Stimulated activated memory B cell treated with anti-CD40 and anti-IgM and Interleukin-4, amounts not matched to agents 10 μg/mL and 1 μg/mL and 100 μg/mL, for 72 hours (primary cell): Measurements from ENCODE around the gene CCDC127.
A peak's percentile ranks its signal among the peaks of the same experiment; 100 is the strongest.
"Not testable (repeated sequence)": the region's sequence is repeated elsewhere in the genome, so short reads cannot be mapped to it uniquely, and the experiment has no call there.

Experiments
- ATAC-seq: fragments of 150-1000 bp; cut with Tn5 transposase; 2 replicates; pipeline ENCODE4 v1.10.0; 2021
- H3K27ac Mint-ChIP-seq: one replicate; pipeline ENCODE4 v1.8.0; 2022; ENCODE audit warnings: mild to moderate bottlenecking, mixed read lengths
- H3K27me3 Mint-ChIP-seq: one replicate; pipeline ENCODE4 v1.8.0; 2022; ENCODE audit warnings: mixed read lengths
- H3K36me3 Mint-ChIP-seq: one replicate; pipeline ENCODE4 v1.8.0; 2022; ENCODE audit warnings: mixed read lengths
- H3K4me1 Mint-ChIP-seq: one replicate; pipeline ENCODE4 v1.8.0; 2022; ENCODE audit warnings: mixed read lengths
- H3K4me3 Mint-ChIP-seq: one replicate; pipeline ENCODE4 v1.8.0; 2022; ENCODE audit warnings: mild to moderate bottlenecking, moderate library complexity, mixed read lengths
- H3K9me3 Mint-ChIP-seq: one replicate; pipeline ENCODE4 v1.8.0; 2022; ENCODE audit warnings: mixed read lengths

The CCDC127 gene

GRCh38 chr5:243683-244367 lies 25.9 kb upstream of the CCDC127 start:
- not testable (repeated sequence) for H3K9me3 Mint-ChIP-seq, H3K4me1 Mint-ChIP-seq, H3K27ac Mint-ChIP-seq, H3K27me3 Mint-ChIP-seq, ATAC-seq, H3K4me3 Mint-ChIP-seq
- peaks cover 75% of the 10 kb centered on the region for H3K36me3 Mint-ChIP-seq

DNA sequence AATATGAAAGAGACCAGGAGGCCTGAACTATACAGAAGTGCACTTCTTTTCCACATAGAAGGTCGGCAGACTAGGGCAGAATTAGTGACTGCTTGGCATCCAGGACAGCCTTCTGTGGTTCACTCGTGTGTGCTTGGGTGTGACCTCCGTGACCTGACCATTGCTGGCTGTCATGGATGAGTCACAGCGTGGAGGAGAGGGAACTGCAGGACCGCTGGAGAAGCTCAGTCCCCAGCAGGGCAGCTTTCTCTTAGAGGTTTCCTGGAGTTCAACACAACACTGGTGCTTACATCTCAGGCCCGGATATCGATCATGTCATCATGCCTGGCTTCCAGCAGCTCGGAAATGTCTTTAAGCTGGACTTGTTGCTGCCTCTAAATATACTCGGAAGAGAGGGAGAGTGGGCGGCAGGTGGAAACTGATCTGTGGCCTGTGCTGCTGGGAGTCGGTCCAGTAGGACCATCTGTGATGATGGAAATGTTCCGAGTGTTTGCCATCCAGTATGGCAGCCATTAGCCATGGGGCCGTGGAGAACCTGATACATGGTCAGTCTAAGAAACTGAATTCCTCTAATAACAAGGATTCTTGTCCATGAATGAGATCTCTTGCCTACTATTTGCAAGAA lies 23.2 kb upstream of the CCDC127 start:
- H3K27me3 Mint-ChIP-seq, H3K27ac Mint-ChIP-seq, H3K9me3 Mint-ChIP-seq, ATAC-seq, H3K4me3 Mint-ChIP-seq, H3K4me1 Mint-ChIP-seq: not testable (repeated sequence)
- H3K36me3 Mint-ChIP-seq = peaks cover 64% of the 10 kb centered on the region

DNA sequence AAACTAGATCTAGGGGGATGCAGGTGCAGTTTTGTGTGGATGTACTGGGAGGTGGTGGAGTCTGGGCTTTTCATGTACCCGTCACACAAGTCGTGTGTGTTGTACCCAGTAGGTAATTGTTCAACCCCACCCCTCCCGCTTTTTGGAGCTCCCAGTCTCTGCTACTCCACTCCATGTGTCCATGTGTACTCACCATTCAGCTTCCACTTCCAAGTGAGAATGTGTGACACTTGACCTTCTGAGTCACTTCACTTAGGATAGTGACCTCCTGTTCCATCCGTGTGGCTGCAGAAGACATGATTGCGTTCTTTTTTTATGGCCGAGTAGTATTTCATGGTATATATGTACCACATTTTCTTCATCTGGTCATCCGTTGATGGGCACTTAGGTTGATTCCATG lies 22.6 kb upstream of the CCDC127 start:
- not testable (repeated sequence) for H3K27me3 Mint-ChIP-seq, H3K9me3 Mint-ChIP-seq, H3K4me1 Mint-ChIP-seq, H3K27ac Mint-ChIP-seq, H3K4me3 Mint-ChIP-seq, ATAC-seq
- peaks cover 64% of the 10 kb centered on the region for H3K36me3 Mint-ChIP-seq

DNA sequence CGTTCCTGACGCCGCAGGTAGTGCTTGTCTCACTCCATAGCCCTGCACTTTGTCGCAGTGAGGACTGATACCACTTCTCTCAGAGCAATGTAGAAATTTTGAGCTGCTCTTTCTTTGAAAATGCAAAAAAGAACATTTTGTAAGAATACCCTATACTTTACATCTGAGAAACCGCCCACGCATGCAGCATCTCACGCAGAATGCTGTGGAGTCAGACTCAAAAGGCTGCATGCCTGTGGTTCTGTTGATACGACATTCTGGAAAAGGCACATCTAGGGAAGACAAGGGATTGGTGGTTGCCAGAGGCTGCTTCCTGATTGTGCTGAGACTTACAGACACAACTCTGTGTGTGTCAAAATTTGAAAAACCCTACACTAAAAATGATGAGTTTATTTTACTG lies 20.0 kb upstream of the CCDC127 start:
- H3K4me1 Mint-ChIP-seq, H3K9me3 Mint-ChIP-seq, ATAC-seq, H3K27me3 Mint-ChIP-seq, H3K4me3 Mint-ChIP-seq, H3K27ac Mint-ChIP-seq: not testable (repeated sequence)
- H3K36me3 Mint-ChIP-seq = peaks cover 69% of the 10 kb centered on the region

- peaks cover 60% of the 10 kb centered on the region for H3K36me3 Mint-ChIP-seq
- not testable (repeated sequence) for H3K4me1 Mint-ChIP-seq, ATAC-seq, H3K27ac Mint-ChIP-seq, H3K9me3 Mint-ChIP-seq, H3K27me3 Mint-ChIP-seq, H3K4me3 Mint-ChIP-seq
These were observed 17.6 kb upstream of the CCDC127 start for GRCh38 chr5:235527-235926.

DNA sequence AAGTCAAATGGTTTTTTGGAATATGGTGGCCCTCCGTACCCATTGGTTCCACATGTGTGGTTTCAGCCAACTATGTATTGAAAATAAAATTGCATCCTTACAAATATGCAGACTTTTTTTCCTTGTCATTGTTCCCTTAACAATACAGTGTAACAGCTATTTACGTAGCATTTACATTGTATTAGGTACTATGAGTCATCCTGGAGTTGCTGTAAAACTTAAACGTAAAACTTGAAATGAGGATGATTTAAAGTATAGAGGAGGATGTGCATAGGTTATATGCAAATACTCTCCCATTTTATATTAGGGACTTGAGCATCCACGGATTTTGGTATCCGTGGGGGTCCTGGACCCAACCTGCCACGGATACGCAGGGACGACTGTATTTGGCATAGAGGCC lies 16.5 kb upstream of the CCDC127 start:
- no peaks in the 10 kb centered on the region for H3K4me1 Mint-ChIP-seq
- H3K36me3 Mint-ChIP-seq = peaks cover 59% of the 10 kb centered on the region
- no peak overlapping the region for H3K27ac Mint-ChIP-seq
- no peak overlapping the region for H3K4me3 Mint-ChIP-seq
- H3K9me3 Mint-ChIP-seq = no peaks in the 10 kb centered on the region
- H3K27me3 Mint-ChIP-seq = no peaks in the 10 kb centered on the region
- no peak for ATAC-seq

DNA sequence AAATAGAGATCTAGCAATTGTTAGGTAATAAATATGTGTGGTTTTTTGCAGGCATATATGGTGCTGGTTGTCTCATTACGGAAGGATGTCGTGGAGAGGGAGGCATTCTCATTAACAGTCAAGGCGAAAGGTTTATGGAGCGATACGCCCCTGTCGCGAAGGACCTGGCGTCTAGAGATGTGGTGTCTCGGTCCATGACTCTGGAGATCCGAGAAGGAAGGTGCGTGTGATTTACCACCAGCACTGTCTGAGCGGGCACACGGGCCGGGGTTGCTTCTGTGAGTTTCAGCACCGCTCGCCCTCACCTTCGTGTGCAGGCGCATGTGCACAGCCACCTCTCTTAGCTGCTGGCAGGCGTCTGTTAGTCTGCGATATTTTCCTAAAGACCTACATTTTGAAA lies 15.5 kb upstream of the CCDC127 start:
- H3K9me3 Mint-ChIP-seq, H3K4me3 Mint-ChIP-seq, H3K27me3 Mint-ChIP-seq, H3K4me1 Mint-ChIP-seq, H3K27ac Mint-ChIP-seq, ATAC-seq: not testable (repeated sequence)
- H3K36me3 Mint-ChIP-seq = peaks cover 64% of the 10 kb centered on the region

DNA sequence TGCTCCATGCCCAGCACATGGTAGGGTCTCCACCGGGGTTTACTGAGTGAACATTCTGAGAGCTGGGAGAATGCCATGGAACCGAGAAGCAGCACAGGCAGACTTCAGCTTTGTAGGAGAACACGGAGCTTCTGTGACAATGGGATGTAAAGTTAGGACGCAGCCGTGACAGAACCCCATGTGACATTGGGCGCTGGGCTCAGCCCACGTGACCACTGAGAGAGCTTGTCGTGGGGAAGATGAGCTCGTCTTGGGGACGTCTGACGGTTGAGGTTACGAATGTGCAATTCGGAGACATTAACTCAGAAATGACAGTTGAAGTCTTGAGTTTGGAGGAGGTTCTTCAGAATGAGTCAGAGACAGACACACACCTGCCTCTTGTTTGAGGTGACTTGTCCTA lies 13.7 kb upstream of the CCDC127 start:
- H3K9me3 Mint-ChIP-seq = no peaks in the 10 kb centered on the region
- ATAC-seq = no peak
- no peaks in the 10 kb centered on the region for H3K4me1 Mint-ChIP-seq
- no peak overlapping the region for H3K4me3 Mint-ChIP-seq
- H3K27me3 Mint-ChIP-seq = no peaks in the 10 kb centered on the region
- no peak overlapping the region for H3K27ac Mint-ChIP-seq
- H3K36me3 Mint-ChIP-seq = peaks cover 69% of the 10 kb centered on the region

DNA sequence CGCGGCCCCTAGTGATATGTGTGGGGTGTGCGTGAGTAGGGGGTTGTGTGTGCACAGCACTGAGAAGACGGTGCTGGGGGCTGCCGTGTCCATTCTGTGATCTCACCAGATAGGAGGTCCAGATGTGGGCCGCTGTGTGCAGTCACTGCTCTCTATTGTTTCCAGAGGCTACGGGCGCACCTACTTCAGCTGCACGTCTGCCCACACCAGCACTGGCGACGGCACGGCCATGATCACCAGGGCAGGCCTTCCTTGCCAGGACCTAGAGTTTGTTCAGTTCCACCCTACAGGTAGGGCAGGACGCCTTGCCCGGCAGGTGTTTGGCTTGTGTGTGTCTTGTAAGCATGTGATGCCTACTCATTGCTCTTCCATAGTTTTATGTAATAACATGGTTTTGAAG lies 12.8 kb upstream of the CCDC127 start:
- no peak overlapping the region for H3K27ac Mint-ChIP-seq
- no peak overlapping the region for H3K4me3 Mint-ChIP-seq
- H3K4me1 Mint-ChIP-seq = no peaks in the 10 kb centered on the region
- H3K27me3 Mint-ChIP-seq = no peaks in the 10 kb centered on the region
- peaks cover 69% of the 10 kb centered on the region for H3K36me3 Mint-ChIP-seq
- H3K9me3 Mint-ChIP-seq = no peaks in the 10 kb centered on the region
- no peak for ATAC-seq

- no peaks in the 10 kb centered on the region for H3K9me3 Mint-ChIP-seq
- ATAC-seq = no peak
- H3K36me3 Mint-ChIP-seq = peaks cover 73% of the 10 kb centered on the region
- no peaks in the 10 kb centered on the region for H3K27me3 Mint-ChIP-seq
- no peaks in the 10 kb centered on the region for H3K4me1 Mint-ChIP-seq
- H3K4me3 Mint-ChIP-seq = no peak overlapping the region
- H3K27ac Mint-ChIP-seq = no peak overlapping the region
These were observed 10.9 kb upstream of the CCDC127 start for GRCh38 chr5:228886-229285.

DNA sequence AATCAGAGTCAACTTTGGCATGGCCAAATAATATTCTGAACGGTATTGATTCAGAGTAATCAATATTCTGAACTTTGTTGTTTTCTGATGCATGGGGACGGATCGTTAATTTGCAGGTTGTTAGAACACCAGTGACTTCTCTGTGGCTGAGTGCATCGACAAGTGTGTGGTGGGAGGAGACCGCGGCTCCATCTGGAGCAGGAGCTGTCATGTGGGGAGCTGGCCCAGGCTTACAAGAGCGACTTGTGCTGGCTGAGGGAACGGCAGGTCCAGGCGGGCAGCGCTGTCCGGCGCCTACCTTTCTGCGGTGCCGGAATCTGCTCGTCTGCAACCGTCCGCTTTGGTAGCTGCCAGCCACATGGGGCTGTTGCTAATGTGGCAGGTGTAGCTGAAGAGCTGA lies 9.4 kb upstream of the CCDC127 start:
- not testable (repeated sequence) for ATAC-seq, H3K9me3 Mint-ChIP-seq, H3K27me3 Mint-ChIP-seq, H3K4me3 Mint-ChIP-seq, H3K27ac Mint-ChIP-seq
- peaks cover 11% of the 10 kb centered on the region for H3K4me1 Mint-ChIP-seq
- H3K36me3 Mint-ChIP-seq = peaks cover 64% of the 10 kb centered on the region

DNA sequence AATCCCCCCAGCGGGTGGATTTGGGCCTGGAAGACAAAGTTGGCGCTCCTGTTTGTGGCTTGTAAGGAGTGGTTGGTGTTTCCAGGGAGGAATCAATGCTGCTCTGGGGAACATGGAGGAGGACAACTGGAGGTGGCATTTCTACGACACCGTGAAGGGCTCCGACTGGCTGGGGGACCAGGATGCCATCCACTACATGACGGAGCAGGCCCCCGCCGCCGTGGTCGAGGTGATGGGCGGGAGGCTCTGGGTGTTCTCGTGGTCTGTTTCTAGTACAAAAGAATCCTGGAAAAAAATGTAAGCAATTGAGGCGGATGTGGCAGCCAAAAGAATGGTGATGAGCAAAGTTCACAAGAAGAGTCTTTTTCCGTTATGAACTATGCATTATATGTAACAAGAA lies 7.4 kb upstream of the CCDC127 start:
- ATAC-seq = no peak
- H3K4me3 Mint-ChIP-seq = no peak overlapping the region
- H3K27ac Mint-ChIP-seq = no peak overlapping the region
- H3K27me3 Mint-ChIP-seq = no peaks in the 10 kb centered on the region
- H3K4me1 Mint-ChIP-seq = peaks cover 28% of the 10 kb centered on the region
- peaks cover 48% of the 10 kb centered on the region for H3K36me3 Mint-ChIP-seq
- H3K9me3 Mint-ChIP-seq = no peaks in the 10 kb centered on the region

- H3K9me3 Mint-ChIP-seq = no peaks in the 10 kb centered on the region
- H3K4me1 Mint-ChIP-seq = peaks cover 42% of the 10 kb centered on the region
- H3K4me3 Mint-ChIP-seq = no peak overlapping the region
- peaks cover 41% of the 10 kb centered on the region for H3K36me3 Mint-ChIP-seq
- no peak overlapping the region for H3K27ac Mint-ChIP-seq
- no peak for ATAC-seq
- no peaks in the 10 kb centered on the region for H3K27me3 Mint-ChIP-seq
These were observed 5.8 kb upstream of the CCDC127 start for GRCh38 chr5:223791-224190.

DNA sequence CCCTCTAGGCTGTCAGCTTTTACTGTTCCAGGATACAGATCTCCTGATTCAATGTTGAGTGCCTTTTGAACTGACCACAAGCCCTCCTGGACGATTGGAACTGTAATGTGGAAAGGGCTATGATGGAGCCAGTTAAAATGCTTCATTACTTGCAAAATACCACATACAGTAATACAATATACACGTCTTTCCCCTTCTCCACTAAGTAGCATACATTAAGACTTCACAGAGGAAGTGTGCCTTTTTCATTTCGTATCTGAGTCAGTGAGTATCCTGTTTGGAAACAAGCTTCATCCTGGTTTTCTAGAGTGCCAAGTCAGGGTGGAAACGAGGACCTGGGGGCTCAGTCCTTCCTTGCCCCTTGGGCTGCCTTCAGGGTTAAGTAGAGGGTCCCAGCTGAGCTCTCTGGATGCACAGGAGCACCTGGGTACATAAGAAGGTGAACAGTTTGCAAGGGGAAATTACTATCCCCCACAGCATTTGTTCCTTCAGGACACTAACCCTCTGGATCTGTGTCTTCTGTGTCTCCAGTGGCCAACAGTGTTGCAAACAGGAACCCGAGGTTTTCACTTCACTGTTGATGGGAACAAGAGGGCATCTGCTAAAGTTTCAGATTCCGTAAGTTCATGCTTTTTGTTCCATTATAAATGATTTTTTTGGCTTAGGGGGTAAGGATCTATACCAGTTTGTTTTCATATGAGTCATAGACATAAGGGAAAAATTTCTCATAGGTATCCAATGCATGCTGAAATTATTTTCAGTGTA lies 5.2 kb upstream of the CCDC127 start:
- not testable (repeated sequence) for H3K27ac Mint-ChIP-seq

GRCh38 chr5:219991-220390 lies 2.0 kb upstream of the CCDC127 start:
- peak overlapping the region; percentile 91 for H3K4me3 Mint-ChIP-seq
- peaks cover 66% of the 10 kb centered on the region for H3K4me1 Mint-ChIP-seq
- ATAC-seq = no peak
- H3K27me3 Mint-ChIP-seq = no peaks in the 10 kb centered on the region
- H3K27ac Mint-ChIP-seq = peak overlapping the region; percentile 89
- H3K36me3 Mint-ChIP-seq = peaks cover 16% of the 10 kb centered on the region
- H3K9me3 Mint-ChIP-seq = no peaks in the 10 kb centered on the region

More for the DNA sequence above, 5.2 kb upstream of the CCDC127 start:
- H3K4me3 Mint-ChIP-seq, H3K9me3 Mint-ChIP-seq, H3K27me3 Mint-ChIP-seq, ATAC-seq: not testable (repeated sequence)
- H3K4me1 Mint-ChIP-seq = peaks cover 42% of the 10 kb centered on the region
- peaks cover 36% of the 10 kb centered on the region for H3K36me3 Mint-ChIP-seq

- peak overlapping the region; percentile 89 for H3K27ac Mint-ChIP-seq
- H3K9me3 Mint-ChIP-seq = no peaks in the 10 kb centered on the region
- H3K4me1 Mint-ChIP-seq = peaks cover 71% of the 10 kb centered on the region
- H3K27me3 Mint-ChIP-seq = no peaks in the 10 kb centered on the region
- peak overlapping the region; percentile 91 for H3K4me3 Mint-ChIP-seq
- H3K36me3 Mint-ChIP-seq = peaks cover 16% of the 10 kb centered on the region
- ATAC-seq = no peak
These were observed 1.5 kb upstream of the CCDC127 start for GRCh38 chr5:219460-219863.
